HEK293 (cell line): ENCODE measurements around the gene AKAP6.

Experiments used
- CTCF ChIA-PET: fragments of 350-600 bp; formaldehyde crosslinking; extraction: SDS; loops from one replicate; lab custom pipeline; 2021; ENCODE audit warnings: antibody characterized with exemption; lab: Yijun Ruan, JAX
- POLR2A ChIA-PET: fragments of 300-600 bp; formaldehyde crosslinking; extraction: SDS; loops from one replicate; lab custom pipeline; 2020; ENCODE audit warnings: antibody characterized with exemption, inconsistent platforms; lab: Yijun Ruan, JAX
- H3K27ac ChIP-seq: fragments of 200-500 bp; sonication (Bioruptor generic); 2 replicates; pipeline ENCODE4 v1.5.1; 2014; ENCODE audit warnings: low read depth, low read length, control low read depth, inconsistent platforms; ENCODE audit errors: extremely low read depth
- H3K36me3 ChIP-seq, 2 experiments: fragments of 200-500 bp in 1 of 2; sonication (Bioruptor generic) in 1 of 2; 1 replicate in 1 of 2; 2 replicates in 1 of 2; pipeline ENCODE4 v1.5.1; 2014 to 2017; ENCODE audit warnings: inconsistent platforms in 2 of 2, low read length in 2 of 2; ENCODE audit not compliant: control insufficient read depth in 2 of 2, insufficient read depth in 1 of 2
- H3K4me1 ChIP-seq: fragments of 200-500 bp; sonication (Bioruptor generic); 2 replicates; pipeline ENCODE4 v1.5.1; 2014; ENCODE audit warnings: mild to moderate bottlenecking, low read length, inconsistent platforms; ENCODE audit not compliant: control insufficient read depth, insufficient read depth
- H3K4me3 ChIP-seq: 2 replicates; pipeline ENCODE4 v1.5.1; 2011; ENCODE audit warnings: low read depth, mild to moderate bottlenecking, control low read depth, low read length, moderate library complexity
- H3K9me3 ChIP-seq: fragments of 200-500 bp; sonication (Bioruptor generic); 2 replicates; pipeline ENCODE4 v1.5.1; 2014; ENCODE audit warnings: low read depth, low read length, inconsistent platforms; ENCODE audit not compliant: control insufficient read depth, insufficient read depth
- GLIS1 ChIP-seq: fragments of 450-650 bp; formaldehyde crosslinking; IDR thresholded peaks from 2 replicates; pipeline ENCODE4 v1.5.1; 2016; ENCODE audit warnings: missing biosample characterization, missing genetic modification characterization
- KLF17 ChIP-seq: fragments of 450-650 bp; formaldehyde crosslinking; IDR thresholded peaks from 2 replicates; pipeline ENCODE4 v1.5.1; 2016; ENCODE audit warnings: missing biosample characterization, missing genetic modification characterization
- PRDM10 ChIP-seq: fragments of 450-650 bp; formaldehyde crosslinking; IDR thresholded peaks from 2 replicates; pipeline ENCODE4 v1.5.1; 2016; ENCODE audit warnings: missing biosample characterization, missing genetic modification characterization
- RBAK ChIP-seq: fragments of 450-650 bp; formaldehyde crosslinking; IDR thresholded peaks from 2 replicates; pipeline ENCODE4 v1.5.1; 2016; ENCODE audit warnings: missing biosample characterization, missing genetic modification characterization
- ZBTB20 ChIP-seq: fragments of 450-650 bp; formaldehyde crosslinking; IDR thresholded peaks from 2 replicates; pipeline ENCODE4 v1.5.1; 2016; ENCODE audit warnings: missing biosample characterization, missing genetic modification characterization
- ZNF133 ChIP-seq: fragments of 450-650 bp; formaldehyde crosslinking; IDR thresholded peaks from 2 replicates; pipeline ENCODE4 v1.5.1; 2016; ENCODE audit warnings: missing biosample characterization, missing genetic modification characterization
- ZNF138 ChIP-seq: fragments of 450-650 bp; formaldehyde crosslinking; IDR thresholded peaks from 2 replicates; pipeline ENCODE4 v1.5.1; 2016; ENCODE audit warnings: missing biosample characterization, missing genetic modification characterization, borderline replicate concordance
- ZNF175 ChIP-seq: fragments of 450-650 bp; formaldehyde crosslinking; IDR thresholded peaks from 2 replicates; pipeline ENCODE4 v1.5.1; 2016; ENCODE audit warnings: missing biosample characterization, missing genetic modification characterization
- ZNF2 ChIP-seq: fragments of 450-650 bp; formaldehyde crosslinking; IDR thresholded peaks from 2 replicates; pipeline ENCODE4 v1.5.1; 2016; ENCODE audit warnings: missing biosample characterization, missing genetic modification characterization
- ZNF23 ChIP-seq: fragments of 450-650 bp; formaldehyde crosslinking; IDR thresholded peaks from 2 replicates; pipeline ENCODE4 v1.5.1; 2016; ENCODE audit warnings: missing biosample characterization, missing genetic modification characterization, borderline replicate concordance
- ZNF239 ChIP-seq: fragments of 450-650 bp; formaldehyde crosslinking; IDR thresholded peaks from 2 replicates; pipeline ENCODE4 v1.5.1; 2016; ENCODE audit warnings: missing biosample characterization, missing genetic modification characterization
- ZNF274 ChIP-seq, 2 experiments: fragments of 200-500 bp in 1 of 2; fragments of 450-650 bp in 1 of 2; sonication (Bioruptor generic) in 1 of 2; formaldehyde crosslinking in 1 of 2; IDR thresholded peaks; 2 replicates each; pipeline versions ENCODE4 v1.5.1 to v1.6.1; 2014 to 2016; ENCODE audit warnings: borderline replicate concordance in 1 of 2, inconsistent platforms in 1 of 2, low read length in 1 of 2, missing biosample characterization in 1 of 2, missing genetic modification characterization in 1 of 2
- ZNF302 ChIP-seq: fragments of 450-650 bp; formaldehyde crosslinking; IDR thresholded peaks from 2 replicates; pipeline ENCODE4 v1.5.1; 2016; ENCODE audit warnings: missing biosample characterization, missing genetic modification characterization, low read depth
- ZNF350 ChIP-seq: fragments of 450-650 bp; formaldehyde crosslinking; IDR thresholded peaks from 2 replicates; pipeline ENCODE4 v1.5.0; 2017; ENCODE audit warnings: missing biosample characterization, mild to moderate bottlenecking, missing genetic modification characterization
- ZNF366 ChIP-seq: fragments of 450-650 bp; formaldehyde crosslinking; conservative IDR thresholded peaks from 2 replicates; pipeline ENCODE4 v1.5.1; 2016; ENCODE audit warnings: missing biosample characterization, missing genetic modification characterization
- ZNF37A ChIP-seq: fragments of 450-650 bp; IDR thresholded peaks from 2 replicates; pipeline ENCODE4 v1.5.1; 2018; ENCODE audit warnings: missing biosample characterization, missing genetic modification characterization
- ZNF391 ChIP-seq: fragments of 450-650 bp; formaldehyde crosslinking; IDR thresholded peaks from 2 replicates; pipeline ENCODE4 v1.5.1; 2016; ENCODE audit warnings: low read depth, missing biosample characterization, missing genetic modification characterization, borderline replicate concordance
- ZNF423 ChIP-seq: fragments of 450-650 bp; formaldehyde crosslinking; IDR thresholded peaks from 2 replicates; pipeline ENCODE4 v1.5.1; 2016; ENCODE audit warnings: missing biosample characterization, missing genetic modification characterization
- ZNF488 ChIP-seq: fragments of 450-650 bp; formaldehyde crosslinking; IDR thresholded peaks from 2 replicates; pipeline ENCODE4 v1.5.1; 2016; ENCODE audit warnings: missing biosample characterization, missing genetic modification characterization
- ZNF530 ChIP-seq: fragments of 450-650 bp; formaldehyde crosslinking; IDR thresholded peaks from 2 replicates; pipeline ENCODE4 v1.5.1; 2016; ENCODE audit warnings: low read depth, missing biosample characterization, missing genetic modification characterization
- ZNF561 ChIP-seq: fragments of 450-650 bp; IDR thresholded peaks from 2 replicates; pipeline ENCODE4 v1.5.1; 2018; ENCODE audit warnings: missing biosample characterization, missing genetic modification characterization, borderline replicate concordance
- ZNF571 ChIP-seq: fragments of 450-650 bp; formaldehyde crosslinking; IDR thresholded peaks from 2 replicates; pipeline ENCODE4 v1.5.0; 2017; ENCODE audit warnings: missing biosample characterization, missing genetic modification characterization
- ZNF610 ChIP-seq: fragments of 450-650 bp; formaldehyde crosslinking; IDR thresholded peaks from 2 replicates; pipeline ENCODE4 v1.5.1; 2016; ENCODE audit warnings: missing biosample characterization, missing genetic modification characterization, borderline replicate concordance
- ZNF747 ChIP-seq: fragments of 450-650 bp; formaldehyde crosslinking; IDR thresholded peaks from 2 replicates; pipeline ENCODE4 v1.5.1; 2016; ENCODE audit warnings: missing biosample characterization, missing genetic modification characterization
- ZSCAN23 ChIP-seq: fragments of 450-650 bp; formaldehyde crosslinking; IDR thresholded peaks from 2 replicates; pipeline ENCODE4 v1.5.1; 2016; ENCODE audit warnings: missing biosample characterization, missing genetic modification characterization
- ZSCAN30 ChIP-seq: fragments of 450-650 bp; IDR thresholded peaks from 2 replicates; pipeline ENCODE4 v1.5.1; 2018; ENCODE audit warnings: missing biosample characterization, mild to moderate bottlenecking, missing genetic modification characterization, moderate library complexity
- TF ChIP-seq, protein P1 (sequence below): fragments of 450-650 bp; formaldehyde crosslinking; IDR thresholded peaks from 2 replicates; pipeline ENCODE4 v1.5.1; 2016; ENCODE audit warnings: missing biosample characterization, missing genetic modification characterization, borderline replicate concordance

AKAP6 gene

DNA sequence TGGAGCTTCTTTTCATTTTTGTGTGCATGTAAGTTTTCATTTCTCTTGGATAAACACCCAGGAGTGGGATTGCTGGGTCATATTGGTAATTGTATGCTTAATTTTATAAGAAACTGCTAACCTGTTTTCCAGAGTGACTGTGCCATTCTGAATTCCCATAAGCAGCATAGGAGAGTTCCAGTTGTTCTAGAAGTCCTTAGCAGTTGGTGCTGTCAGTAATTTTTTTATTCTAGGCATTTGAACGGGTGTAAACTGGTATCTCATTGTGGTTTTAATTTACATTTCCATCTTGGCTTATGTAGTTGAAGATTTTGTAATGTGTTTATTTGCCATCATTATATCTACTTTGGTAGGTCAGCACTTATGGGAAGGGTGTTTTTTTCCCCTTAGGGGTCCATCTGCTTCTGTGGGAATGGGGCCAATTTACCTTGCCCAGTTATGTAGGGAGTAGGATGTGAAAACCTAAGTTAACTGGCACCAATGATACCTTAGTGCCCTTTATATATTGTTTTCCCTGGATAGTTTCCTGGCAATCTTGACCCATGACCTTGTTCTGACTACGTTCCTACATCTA lies 202.9 kb downstream of the AKAP6 start:
- TF ChIP-seq ZNF138 (tag by site-specific recombination) (no peak), ZSCAN23 (tag by site-specific recombination) (no peak), ZSCAN30 (no peak), ZNF350 (tag by site-specific recombination) (no peak), ZNF530 (tag by site-specific recombination) (no peak), ZNF37A (tag by site-specific recombination) (no peak), ZNF175 (tag by site-specific recombination) (no peak), ZBTB20 (tag by site-specific recombination) (no peak), PRDM10 (tag by site-specific recombination) (no peak), ZNF133 (tag by site-specific recombination) (no peak), ZNF391 (no peak)
- ChIA-PET CTCF (no interaction called here), POLR2A (no interaction called here)
- no peak overlapping the region for H3K27ac ChIP-seq
- no peaks in the 10 kb centered on the region for H3K9me3 ChIP-seq
- H3K36me3 ChIP-seq, result no peaks in the 10 kb centered on the region
- H3K4me3 ChIP-seq, result no peak overlapping the region
- H3K4me1 ChIP-seq, result no peaks in the 10 kb centered on the region

GRCh38 chr14:32534145-32534544 lies 205.0 kb downstream of the AKAP6 start:
- ChIA-PET CTCF (no interaction called here), POLR2A (no interaction called here)
- H3K4me3 ChIP-seq, result no peak overlapping the region
- TF ChIP-seq ZNF571, result no peak
- TF ChIP-seq GLIS1 (tag by site-specific recombination), result no peak
- no peak for TF ChIP-seq ZNF747 (tag by site-specific recombination)
- no peak for TF ChIP-seq ZNF488
- no peak for TF ChIP-seq ZNF239 (tag by site-specific recombination)
- TF ChIP-seq RBAK (tag by site-specific recombination), result no peak
- TF ChIP-seq ZNF2, result no peak
- TF ChIP-seq ZNF610 (tag by site-specific recombination), result no peak
- TF ChIP-seq KLF17 (tag by site-specific recombination), result no peak
- TF ChIP-seq ZNF366 (tag by site-specific recombination), result no peak
- TF ChIP-seq ZNF302, result no peak
- no peak for TF ChIP-seq ZNF561
- TF ChIP-seq ZNF274 (IDR thresholded peaks at IDR 0.05; ENCODE audit: low read length), result no peak
- no peak for TF ChIP-seq ZNF274 (tag by site-specific recombination; IDR thresholded peaks at IDR 0.05; ENCODE audit: borderline replicate concordance)
- TF ChIP-seq ZNF23, result no peak
- no peak for TF ChIP-seq ZNF423
- TF ChIP-seq, protein P1, sequence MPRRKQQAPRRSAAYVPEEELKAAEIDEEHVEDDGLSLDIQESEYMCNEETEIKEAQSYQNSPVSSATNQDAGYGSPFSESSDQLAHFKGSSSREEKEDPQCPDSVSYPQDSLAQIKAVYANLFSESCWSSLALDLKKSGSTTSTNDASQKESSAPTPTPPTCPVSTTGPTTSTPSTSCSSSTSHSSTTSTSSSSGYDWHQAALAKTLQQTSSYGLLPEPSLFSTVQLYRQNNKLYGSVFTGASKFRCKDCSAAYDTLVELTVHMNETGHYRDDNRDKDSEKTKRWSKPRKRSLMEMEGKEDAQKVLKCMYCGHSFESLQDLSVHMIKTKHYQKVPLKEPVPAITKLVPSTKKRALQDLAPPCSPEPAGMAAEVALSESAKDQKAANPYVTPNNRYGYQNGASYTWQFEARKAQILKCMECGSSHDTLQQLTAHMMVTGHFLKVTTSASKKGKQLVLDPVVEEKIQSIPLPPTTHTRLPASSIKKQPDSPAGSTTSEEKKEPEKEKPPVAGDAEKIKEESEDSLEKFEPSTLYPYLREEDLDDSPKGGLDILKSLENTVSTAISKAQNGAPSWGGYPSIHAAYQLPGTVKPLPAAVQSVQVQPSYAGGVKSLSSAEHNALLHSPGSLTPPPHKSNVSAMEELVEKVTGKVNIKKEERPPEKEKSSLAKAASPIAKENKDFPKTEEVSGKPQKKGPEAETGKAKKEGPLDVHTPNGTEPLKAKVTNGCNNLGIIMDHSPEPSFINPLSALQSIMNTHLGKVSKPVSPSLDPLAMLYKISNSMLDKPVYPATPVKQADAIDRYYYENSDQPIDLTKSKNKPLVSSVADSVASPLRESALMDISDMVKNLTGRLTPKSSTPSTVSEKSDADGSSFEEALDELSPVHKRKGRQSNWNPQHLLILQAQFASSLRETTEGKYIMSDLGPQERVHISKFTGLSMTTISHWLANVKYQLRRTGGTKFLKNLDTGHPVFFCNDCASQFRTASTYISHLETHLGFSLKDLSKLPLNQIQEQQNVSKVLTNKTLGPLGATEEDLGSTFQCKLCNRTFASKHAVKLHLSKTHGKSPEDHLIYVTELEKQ (tag by site-specific recombination), result no peak

More at GRCh38 chr14:32534145-32534544, 205.0 kb downstream of the AKAP6 start:
- H3K9me3 ChIP-seq, result no peaks in the 10 kb centered on the region
- H3K4me1 ChIP-seq, result no peaks in the 10 kb centered on the region
- H3K36me3 ChIP-seq, result no peaks in the 10 kb centered on the region
- no peak overlapping the region for H3K27ac ChIP-seq
